ENCODE measurements around the gene ANKRD39. TPM values are rescaled to one million over a fixed set of nuclear protein-coding genes. Genes with fewer than 3 reads are reported as not detected.

The ANKRD39 gene
- total and polyA plus RNA-seq, 9 of the 15 experiments (the other 6 are each of a cell fraction or from before 2014, with no cell fraction given), result 8.2 to 33.1 (median 23.8) TPM

DNA sequence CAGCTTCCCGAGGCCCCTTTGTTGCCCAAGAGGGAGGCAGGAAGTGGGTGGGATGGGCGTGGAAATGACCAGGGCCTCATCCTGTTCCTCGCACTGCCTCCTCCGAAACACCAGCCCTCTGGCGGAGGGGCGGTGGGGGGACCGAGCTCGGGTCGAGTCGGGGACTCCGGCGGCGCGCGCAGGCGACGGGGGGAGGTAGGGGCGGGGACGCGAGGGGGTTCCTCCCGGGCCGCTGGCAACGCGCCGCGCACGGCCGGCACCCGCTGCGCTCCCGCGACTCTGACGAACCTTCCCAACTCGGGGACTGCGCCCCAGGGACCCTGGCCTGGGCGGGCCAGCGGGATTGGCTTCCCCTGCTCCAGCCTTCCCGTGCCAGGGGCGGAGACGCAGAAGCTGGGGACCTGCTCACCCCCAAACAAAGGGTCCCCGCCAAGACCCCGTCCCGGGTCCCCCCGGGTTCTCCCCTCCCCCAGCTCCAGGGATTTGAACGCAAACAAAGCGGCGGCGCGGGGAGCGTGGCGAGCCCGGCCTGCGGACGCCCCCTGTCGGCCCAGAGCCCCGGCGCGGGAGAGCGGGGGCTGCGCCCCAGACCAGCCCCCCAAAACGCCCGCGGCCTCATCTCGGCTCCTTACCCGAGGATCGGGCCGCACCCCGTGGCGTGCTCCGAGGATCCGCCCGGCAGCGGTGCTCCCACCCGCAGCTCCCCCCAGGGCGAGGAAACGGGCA lies 10.9 kb upstream of the ANKRD39 start (continued):
- TF ChIP-seq, protein P1, sequence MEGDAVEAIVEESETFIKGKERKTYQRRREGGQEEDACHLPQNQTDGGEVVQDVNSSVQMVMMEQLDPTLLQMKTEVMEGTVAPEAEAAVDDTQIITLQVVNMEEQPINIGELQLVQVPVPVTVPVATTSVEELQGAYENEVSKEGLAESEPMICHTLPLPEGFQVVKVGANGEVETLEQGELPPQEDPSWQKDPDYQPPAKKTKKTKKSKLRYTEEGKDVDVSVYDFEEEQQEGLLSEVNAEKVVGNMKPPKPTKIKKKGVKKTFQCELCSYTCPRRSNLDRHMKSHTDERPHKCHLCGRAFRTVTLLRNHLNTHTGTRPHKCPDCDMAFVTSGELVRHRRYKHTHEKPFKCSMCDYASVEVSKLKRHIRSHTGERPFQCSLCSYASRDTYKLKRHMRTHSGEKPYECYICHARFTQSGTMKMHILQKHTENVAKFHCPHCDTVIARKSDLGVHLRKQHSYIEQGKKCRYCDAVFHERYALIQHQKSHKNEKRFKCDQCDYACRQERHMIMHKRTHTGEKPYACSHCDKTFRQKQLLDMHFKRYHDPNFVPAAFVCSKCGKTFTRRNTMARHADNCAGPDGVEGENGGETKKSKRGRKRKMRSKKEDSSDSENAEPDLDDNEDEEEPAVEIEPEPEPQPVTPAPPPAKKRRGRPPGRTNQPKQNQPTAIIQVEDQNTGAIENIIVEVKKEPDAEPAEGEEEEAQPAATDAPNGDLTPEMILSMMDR (IDR thresholded peaks at IDR 0.05 in 2 of 3, conservative IDR thresholded peaks at IDR 0.05 in 1 of 3; ENCODE audit: insufficient read depth in 2 of 3, low read depth in 1 of 3, low read length in 3 of 3), result peak; percentile 59 to 72 (median 62); a peak in 5 of 6 replicates
- TF ChIP-seq CTCFL (IDR thresholded peaks at IDR 0.05; ENCODE audit: borderline replicate concordance, insufficient read depth, low read depth, low read length, poor library complexity, severe bottlenecking) (peak; percentile 94), RNF2 (IDR thresholded peaks at IDR 0.05) (peak; percentile 37; the same call in 1 of the 2 replicates), EGR1 (conservative IDR thresholded peaks at IDR 0.05) (peak; percentile 22), BRD4 (IDR thresholded peaks at IDR 0.05) (peak; percentile 91), ETV1 (tag; conservative IDR thresholded peaks at IDR 0.05; ENCODE audit: low read depth) (peak; percentile 64; the same call in 1 of the 2 replicates), ESRRA (IDR thresholded peaks at IDR 0.05; ENCODE audit: borderline replicate concordance, low read depth) (no peak), ZBTB9 (CRISPR knock-in tag; IDR thresholded peaks at IDR 0.05) (peak; percentile 61; the same call in 1 of the 2 replicates), NONO (IDR thresholded peaks at IDR 0.05; ENCODE audit: low read depth in 2 of 2, low read length in 1 of 2) (0 out of 4 replicates have a peak, but pooled peaks of 1 of the 2 experiments have one; percentile 43), KLF6 (CRISPR knock-in tag; IDR thresholded peaks at IDR 0.05; ENCODE audit: borderline replicate concordance) (no peak), PRPF4 (IDR thresholded peaks at IDR 0.05; ENCODE audit: insufficient read depth, low read depth, low read length, poor library complexity, severe bottlenecking) (peak; percentile 42), CEBPB (tag; IDR thresholded peaks at IDR 0.05) (peak; percentile 83; the same call in 1 of the 2 replicates)
- TF ChIP-seq, protein P2, sequence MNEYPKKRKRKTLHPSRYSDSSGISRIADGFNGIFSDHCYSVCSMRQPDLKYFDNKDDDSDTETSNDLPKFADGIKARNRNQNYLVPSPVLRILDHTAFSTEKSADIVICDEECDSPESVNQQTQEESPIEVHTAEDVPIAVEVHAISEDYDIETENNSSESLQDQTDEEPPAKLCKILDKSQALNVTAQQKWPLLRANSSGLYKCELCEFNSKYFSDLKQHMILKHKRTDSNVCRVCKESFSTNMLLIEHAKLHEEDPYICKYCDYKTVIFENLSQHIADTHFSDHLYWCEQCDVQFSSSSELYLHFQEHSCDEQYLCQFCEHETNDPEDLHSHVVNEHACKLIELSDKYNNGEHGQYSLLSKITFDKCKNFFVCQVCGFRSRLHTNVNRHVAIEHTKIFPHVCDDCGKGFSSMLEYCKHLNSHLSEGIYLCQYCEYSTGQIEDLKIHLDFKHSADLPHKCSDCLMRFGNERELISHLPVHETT (CRISPR knock-in tag; conservative IDR thresholded peaks at IDR 0.05 in 1 of 2, IDR thresholded peaks at IDR 0.05 in 1 of 2), result peak in 1 of 2 experiments; percentile 0; a peak in 1 of 4 replicates
- TF ChIP-seq, protein P3, sequence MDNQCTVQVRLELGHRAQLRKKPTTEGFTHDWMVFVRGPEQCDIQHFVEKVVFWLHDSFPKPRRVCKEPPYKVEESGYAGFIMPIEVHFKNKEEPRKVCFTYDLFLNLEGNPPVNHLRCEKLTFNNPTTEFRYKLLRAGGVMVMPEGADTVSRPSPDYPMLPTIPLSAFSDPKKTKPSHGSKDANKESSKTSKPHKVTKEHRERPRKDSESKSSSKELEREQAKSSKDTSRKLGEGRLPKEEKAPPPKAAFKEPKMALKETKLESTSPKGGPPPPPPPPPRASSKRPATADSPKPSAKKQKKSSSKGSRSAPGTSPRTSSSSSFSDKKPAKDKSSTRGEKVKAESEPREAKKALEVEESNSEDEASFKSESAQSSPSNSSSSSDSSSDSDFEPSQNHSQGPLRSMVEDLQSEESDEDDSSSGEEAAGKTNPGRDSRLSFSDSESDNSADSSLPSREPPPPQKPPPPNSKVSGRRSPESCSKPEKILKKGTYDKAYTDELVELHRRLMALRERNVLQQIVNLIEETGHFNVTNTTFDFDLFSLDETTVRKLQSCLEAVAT (IDR thresholded peaks at IDR 0.05), result no peak
- TF ChIP-seq, protein P4, sequence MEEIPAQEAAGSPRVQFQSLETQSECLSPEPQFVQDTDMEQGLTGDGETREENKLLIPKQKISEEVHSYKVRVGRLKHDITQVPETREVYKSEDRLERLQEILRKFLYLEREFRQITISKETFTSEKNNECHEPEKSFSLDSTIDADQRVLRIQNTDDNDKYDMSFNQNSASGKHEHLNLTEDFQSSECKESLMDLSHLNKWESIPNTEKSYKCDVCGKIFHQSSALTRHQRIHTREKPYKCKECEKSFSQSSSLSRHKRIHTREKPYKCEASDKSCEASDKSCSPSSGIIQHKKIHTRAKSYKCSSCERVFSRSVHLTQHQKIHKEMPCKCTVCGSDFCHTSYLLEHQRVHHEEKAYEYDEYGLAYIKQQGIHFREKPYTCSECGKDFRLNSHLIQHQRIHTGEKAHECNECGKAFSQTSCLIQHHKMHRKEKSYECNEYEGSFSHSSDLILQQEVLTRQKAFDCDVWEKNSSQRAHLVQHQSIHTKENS (CRISPR knock-in tag; IDR thresholded peaks at IDR 0.05), result no peak

Measured in K562 (cell line).